Bone marrow (tissue), 2 donors: Measurements from ENCODE around the gene ARHGEF1.

Source experiments
- DNase-seq, 2 donors: peaks; one replicate each; lab custom pipeline; 2025; lab: John Stamatoyannopoulos, UW

Gene ARHGEF1

GRCh38 chr19:41883821-41884733 is 1.1 kb downstream of the ARHGEF1 start:
- peak; percentile 71 to 92 for DNase-seq

GRCh38 chr19:41886761-41887710 is 4.1 kb downstream of the ARHGEF1 start:
- peak in 1 of 2 donors; percentile 55 for DNase-seq

DNA sequence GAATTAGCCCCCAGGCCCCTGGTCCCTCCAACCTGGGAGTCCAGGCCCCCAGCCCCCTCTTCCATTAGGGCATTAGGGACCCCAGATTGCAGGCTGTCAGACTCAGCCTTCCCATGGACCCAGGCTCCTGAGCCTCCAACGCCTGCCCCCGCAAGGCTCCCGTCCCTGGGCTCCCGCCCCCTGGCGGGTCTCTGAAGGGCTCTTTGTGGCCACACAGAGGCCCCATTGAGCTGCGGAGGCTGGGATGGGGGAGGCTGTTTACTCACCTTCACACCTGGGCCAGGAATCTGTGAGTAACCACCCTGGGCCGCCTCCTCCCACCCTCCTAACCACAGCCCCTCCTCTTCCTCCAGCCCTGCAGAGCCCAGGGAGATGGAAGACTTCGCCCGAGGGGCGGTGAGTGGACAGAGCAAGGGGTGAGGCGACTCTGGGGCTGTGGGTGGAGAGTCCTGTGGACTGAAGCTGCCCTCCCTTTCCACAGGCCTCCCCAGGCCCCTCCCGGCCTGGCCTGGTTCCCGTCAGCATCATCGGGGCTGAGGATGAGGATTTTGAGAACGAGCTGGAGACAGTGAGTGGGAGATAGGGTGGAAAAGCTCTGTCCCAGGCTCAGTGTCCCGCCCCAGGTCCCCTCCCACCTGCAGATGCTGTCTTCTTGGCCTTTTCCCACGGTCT is 4.9 kb downstream of the ARHGEF1 start:
- DNase-seq: no peak

- no peak for DNase-seq
Observed at GRCh38 chr19:41888926-41889325, 5.9 kb downstream of the ARHGEF1 start.

GRCh38 chr19:41889896-41890295 is 6.9 kb downstream of the ARHGEF1 start:
- DNase-seq: no peak

DNA sequence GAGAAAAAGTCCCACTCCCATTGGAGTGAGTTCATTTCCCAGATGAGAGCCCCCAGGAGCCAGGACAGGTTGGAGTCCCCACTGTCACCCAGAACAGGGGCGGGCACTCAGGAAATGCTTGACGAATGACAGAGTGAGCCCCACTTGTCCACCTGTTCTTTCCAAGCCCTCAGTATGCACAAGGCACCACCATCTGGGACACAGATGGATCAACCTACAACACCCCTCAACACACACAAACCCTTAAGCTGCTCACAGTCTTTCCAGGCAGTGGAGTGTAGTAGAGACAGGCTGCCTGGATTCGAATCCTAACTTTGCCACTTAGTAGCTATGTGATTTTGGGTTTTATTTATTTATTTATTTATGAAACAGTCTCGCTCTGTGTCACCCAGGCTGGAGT is 8.0 kb downstream of the ARHGEF1 start:
- DNase-seq: no peak

GRCh38 chr19:41892173-41892902 is 9.4 kb downstream of the ARHGEF1 start:
- DNase-seq: no peak

DNA sequence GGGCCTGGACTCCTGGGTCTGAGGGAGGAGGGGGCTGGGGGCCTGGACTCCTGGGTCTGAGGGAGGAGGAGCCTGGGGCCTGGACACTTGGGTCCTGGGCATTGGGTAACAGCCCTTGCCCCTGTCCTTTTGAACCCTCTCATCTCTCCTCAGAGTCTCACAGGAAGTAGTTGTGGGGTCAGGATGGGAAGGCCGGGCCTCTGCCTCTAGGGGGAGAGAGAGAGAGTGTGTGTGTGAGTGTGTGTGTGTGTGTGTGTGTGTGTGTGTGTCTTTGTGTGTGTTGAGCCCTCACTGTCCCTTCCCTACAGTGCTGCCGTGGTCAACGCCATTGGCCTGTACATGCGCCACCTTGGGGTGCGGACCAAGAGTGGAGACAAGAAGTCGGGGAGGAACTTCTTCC is 10.9 kb downstream of the ARHGEF1 start:
- no peak for DNase-seq

DNA sequence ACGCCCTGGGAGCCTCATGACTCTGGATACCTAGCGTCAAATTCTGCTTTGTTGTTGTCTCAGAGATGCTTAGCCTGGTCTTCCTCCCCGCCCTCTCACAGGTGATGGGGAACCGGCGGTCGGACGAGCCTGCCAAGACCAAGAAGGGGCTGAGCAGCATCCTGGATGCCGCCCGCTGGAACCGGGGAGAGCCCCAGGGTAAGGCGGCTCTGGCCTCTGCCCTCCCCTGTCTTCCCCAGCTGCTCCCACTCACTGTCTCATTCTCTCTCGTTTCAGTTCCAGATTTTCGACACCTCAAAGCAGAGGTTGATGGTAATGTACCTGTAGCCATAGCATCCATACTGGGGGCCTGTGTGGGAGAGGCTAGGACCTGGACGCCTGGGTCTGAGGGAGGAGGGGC is 11.4 kb downstream of the ARHGEF1 start:
- no peak for DNase-seq

- DNase-seq: no peak
Observed at GRCh38 chr19:41895745-41896580, 13.0 kb downstream of the ARHGEF1 start.

GRCh38 chr19:41896581-41896942 is 13.6 kb downstream of the ARHGEF1 start:
- DNase-seq: no peak

DNA sequence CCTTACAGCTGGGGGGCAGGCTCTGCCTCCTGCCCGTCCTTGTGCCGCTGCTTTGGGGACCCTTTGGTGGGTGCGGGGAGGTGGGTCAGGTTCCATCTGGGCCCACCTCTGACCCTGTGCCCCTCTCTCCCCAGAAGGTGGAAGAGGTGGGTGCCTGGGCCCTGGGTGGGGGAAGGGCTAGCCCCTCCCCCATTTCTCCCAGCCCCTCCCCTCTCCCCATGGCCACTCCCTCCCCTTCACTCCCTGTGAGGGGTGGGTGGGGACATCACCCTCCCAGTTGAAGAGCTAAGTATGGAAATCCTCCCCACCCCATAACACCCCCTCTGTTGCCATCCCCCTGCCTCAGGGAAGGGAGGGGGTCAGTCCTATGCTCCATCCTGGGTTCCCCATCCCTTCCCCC is 14.2 kb downstream of the ARHGEF1 start:
- DNase-seq: no peak

DNA sequence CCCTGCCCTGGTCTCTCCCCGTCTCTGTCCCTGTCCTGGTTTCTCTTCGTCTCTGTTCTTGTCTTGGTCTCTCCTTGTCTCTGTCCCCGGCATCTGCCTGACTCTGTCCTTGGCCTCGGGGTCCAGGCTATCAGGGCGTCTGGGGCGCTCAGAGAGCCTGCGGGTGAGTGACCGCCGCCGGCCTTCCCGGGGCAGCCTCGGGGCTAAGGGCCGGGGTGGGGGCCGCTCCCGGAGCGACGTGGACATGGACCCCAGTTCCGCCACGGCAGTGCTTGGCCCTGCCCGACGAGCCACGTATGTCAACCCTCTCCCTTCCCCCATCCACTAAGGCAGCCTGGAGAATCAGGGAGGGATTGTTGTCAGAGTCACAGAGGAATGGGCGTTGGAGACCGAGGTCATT is 14.8 kb downstream of the ARHGEF1 start:
- no peak for DNase-seq

DNA sequence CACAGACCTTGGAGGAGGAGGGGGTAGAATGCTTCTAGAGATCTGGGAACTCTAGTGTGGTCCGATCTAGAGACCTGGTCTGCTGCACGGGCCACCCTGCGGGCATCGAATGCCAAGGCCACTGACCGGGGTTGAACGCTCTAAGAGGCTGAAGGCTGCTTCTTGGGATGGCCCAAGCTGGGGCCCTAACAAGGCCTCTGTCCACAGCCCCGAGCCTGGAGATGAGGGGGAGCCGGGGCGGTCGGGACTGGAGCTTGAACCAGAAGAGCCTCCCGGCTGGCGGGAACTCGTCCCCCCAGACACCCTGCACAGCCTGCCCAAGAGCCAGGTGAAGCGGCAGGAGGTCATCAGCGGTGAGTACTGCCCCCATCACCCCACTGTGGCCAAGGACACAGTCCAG is 15.3 kb downstream of the ARHGEF1 start:
- DNase-seq: no peak

DNA sequence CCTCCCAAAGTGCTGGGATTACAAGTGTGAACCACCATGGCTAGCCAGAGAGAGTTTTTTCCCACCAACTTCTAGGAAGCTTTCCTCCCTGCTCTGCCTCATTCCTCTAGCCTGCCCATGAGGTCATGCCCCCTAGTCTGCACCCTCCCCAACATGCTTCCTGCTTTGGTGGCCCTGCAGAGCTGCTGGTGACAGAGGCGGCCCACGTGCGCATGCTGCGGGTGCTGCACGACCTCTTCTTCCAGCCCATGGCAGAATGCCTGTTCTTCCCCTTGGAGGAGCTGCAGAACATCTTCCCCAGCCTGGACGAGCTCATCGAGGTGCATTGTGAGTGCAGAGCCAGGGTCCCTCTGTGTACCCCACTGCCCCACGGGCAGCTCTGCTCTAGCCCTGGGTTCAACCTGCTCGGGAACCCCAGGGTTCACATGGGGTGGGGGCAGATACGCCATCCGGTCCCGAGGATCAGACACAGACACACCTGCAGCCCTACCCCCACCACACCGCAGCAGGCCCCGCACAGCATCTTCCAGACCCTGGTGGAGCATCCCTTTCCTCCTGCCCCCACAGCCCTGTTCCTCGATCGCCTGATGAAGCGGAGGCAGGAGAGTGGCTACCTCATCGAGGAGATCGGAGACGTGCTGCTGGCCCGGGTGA is 18.9 kb downstream of the ARHGEF1 start:
- no peak for DNase-seq

DNA sequence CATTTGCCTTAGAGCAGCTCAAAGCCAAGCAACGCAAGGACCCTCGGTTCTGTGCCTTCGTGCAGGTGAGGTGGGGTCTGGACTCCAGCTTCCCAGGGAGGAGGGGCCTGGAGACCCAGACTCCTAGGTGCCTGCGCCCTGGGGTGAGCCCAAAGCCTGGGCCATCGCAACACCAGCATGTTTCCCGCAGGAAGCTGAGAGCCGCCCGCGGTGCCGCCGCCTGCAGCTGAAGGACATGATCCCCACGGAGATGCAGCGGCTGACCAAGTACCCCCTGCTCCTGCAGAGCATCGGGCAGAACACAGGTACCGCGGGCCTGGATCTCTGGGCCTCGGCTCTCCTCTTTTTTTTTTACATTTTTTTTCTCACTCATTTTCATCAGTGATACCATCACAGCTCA is 19.6 kb downstream of the ARHGEF1 start:
- DNase-seq: no peak

DNA sequence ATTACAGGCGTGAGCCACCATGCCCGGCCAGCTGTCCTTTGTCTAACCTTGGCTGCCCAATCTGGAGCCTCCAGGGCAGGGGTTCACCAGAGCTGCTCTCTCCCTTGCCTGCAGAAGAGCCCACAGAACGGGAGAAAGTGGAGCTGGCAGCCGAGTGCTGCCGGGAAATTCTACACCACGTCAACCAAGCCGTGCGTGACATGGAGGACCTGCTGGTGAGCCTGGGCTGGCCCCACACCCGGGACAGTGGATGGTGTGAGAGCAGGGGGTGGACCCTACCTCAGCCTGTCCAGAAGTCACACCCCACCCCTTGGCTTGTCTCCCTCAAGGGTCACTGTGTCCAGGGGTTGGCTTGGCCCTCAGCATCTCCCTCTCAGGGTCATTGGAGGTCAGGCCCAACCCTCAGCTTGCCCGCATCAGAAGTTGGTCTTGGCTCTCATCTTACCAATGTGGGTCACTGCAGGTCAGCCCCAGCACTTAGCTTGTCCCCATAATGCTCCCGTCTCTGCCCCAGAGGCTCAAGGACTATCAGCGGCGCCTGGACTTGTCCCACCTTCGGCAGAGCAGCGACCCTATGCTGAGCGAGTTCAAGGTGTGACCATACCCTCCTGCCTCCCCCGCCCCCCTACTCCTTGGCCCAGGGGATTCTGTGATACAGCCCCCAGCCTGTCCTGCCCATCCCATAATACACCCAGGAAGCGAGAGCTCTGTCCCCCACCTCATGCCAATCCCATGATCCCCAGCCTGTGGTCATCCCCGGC is 20.4 kb downstream of the ARHGEF1 start:
- no peak for DNase-seq

- no peak for DNase-seq
Observed at GRCh38 chr19:41904118-41904870, 21.3 kb downstream of the ARHGEF1 start.
